Bronchial epithelial cell (primary cell): ENCODE results near the gene GSTO2. TPM values are rescaled to one million over a fixed set of nuclear protein-coding genes. Genes with fewer than 3 reads are reported as not detected.
A peak's percentile ranks its signal among the peaks of the same experiment; 100 is the strongest.

Experiments used
- DNase-seq: peaks from one replicate; pipeline ENCODE4 v3.0.0-alpha.2; 2010; ENCODE audit warnings: low read depth
- FAIRE-seq: peaks from 2 replicates; lab custom pipeline; 2011; peaks lifted over from hg19 to GRCh38; lab: Jason Lieb, UNC
- H3K27me3 ChIP-seq: 2 replicates; pipeline ENCODE4 v1.5.1; 2011; ENCODE audit warnings: low read length; ENCODE audit not compliant: control insufficient read depth, insufficient read depth
- H3K36me3 ChIP-seq: 2 replicates; pipeline ENCODE4 v1.5.1; 2011; ENCODE audit warnings: low read length; ENCODE audit not compliant: control insufficient read depth, insufficient read depth
- H3K4me3 ChIP-seq: 2 replicates; pipeline ENCODE4 v1.5.1; 2011; ENCODE audit warnings: mild to moderate bottlenecking, low read depth, low read length, control low read depth
- total RNA-seq: library from RNA; depleted of rRNA; stranded (reverse); fragments of >200 nt; gene quantifications from 2 replicates; pipeline ENCODE4 v1.2.1, GENCODE V29; 2014
- TF ChIP-seq, protein P1 (sequence below): IDR thresholded peaks from 2 replicates; pipeline ENCODE4 v1.5.1; 2011; ENCODE audit warnings: mild to moderate bottlenecking, moderate library complexity, low read length, control low read depth, inconsistent platforms; ENCODE audit not compliant: insufficient read depth, severe bottlenecking

Gene GSTO2
- total RNA-seq, 1 donor from 2014 or later: 24.7 TPM

DNA sequence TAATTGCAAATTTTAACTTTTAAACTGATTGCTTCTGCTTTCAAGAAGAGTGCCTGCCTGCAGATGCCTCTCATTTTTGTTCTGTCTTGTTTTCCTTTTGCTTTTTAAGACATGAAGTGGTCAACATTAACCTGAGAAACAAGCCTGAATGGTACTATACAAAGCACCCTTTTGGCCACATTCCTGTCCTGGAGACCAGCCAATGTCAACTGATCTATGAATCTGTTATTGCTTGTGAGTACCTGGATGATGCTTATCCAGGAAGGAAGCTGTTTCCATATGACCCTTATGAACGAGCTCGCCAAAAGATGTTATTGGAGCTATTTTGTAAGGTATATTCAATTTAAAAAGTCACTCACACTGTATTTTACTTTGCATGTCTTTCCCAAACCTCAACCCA lies 8.8 kb downstream of the GSTO2 start:
- FAIRE-seq (no peak), DNase-seq (peak; percentile 34)
- H3K4me3 ChIP-seq: no peak overlapping the region
- H3K27me3 ChIP-seq: no peaks in the 10 kb centered on the region
- H3K36me3 ChIP-seq: no peaks in the 10 kb centered on the region
- TF ChIP-seq, protein P1, sequence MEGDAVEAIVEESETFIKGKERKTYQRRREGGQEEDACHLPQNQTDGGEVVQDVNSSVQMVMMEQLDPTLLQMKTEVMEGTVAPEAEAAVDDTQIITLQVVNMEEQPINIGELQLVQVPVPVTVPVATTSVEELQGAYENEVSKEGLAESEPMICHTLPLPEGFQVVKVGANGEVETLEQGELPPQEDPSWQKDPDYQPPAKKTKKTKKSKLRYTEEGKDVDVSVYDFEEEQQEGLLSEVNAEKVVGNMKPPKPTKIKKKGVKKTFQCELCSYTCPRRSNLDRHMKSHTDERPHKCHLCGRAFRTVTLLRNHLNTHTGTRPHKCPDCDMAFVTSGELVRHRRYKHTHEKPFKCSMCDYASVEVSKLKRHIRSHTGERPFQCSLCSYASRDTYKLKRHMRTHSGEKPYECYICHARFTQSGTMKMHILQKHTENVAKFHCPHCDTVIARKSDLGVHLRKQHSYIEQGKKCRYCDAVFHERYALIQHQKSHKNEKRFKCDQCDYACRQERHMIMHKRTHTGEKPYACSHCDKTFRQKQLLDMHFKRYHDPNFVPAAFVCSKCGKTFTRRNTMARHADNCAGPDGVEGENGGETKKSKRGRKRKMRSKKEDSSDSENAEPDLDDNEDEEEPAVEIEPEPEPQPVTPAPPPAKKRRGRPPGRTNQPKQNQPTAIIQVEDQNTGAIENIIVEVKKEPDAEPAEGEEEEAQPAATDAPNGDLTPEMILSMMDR: no peak

DNA sequence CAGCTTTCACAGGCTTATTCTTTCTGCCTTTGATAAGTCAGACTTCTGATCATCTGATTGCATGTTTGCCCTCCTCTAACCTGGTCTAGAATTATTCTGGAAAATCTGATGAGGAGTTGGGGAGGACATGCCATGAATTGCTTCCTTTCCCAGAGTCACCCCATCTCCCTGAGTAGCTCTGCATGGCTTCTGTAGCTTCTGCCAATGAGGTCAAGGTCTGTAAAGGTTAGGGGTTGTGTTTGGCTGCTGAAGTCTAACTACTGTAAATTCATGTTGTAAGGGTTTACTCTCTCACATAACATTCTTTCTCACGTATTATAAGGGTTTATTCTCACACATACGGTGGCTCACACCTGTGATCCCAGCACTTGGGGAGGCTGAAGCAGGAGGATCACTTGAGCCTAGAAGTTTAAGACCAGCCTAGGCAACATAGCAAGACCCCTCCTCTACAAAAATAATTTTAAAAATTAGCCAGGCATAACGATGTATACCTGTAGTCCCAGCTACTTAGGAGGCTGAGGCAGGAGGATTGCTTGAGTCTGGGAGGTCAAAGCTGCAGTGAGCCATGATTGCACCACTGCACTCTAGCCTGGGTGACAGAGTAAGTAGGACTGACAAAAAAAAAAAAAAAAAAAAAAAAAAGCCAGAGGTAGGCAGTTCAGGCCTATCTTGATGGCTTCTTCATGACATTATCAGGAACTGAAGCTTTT lies 10.7 kb downstream of the GSTO2 start:
- Histone ChIP-seq H3K27me3 (no peaks in the 10 kb centered on the region), H3K36me3 (no peaks in the 10 kb centered on the region), H3K4me3 (no peak overlapping the region)
- DNase-seq (no peak), FAIRE-seq (no peak)
- TF ChIP-seq, protein P1: no peak

DNA sequence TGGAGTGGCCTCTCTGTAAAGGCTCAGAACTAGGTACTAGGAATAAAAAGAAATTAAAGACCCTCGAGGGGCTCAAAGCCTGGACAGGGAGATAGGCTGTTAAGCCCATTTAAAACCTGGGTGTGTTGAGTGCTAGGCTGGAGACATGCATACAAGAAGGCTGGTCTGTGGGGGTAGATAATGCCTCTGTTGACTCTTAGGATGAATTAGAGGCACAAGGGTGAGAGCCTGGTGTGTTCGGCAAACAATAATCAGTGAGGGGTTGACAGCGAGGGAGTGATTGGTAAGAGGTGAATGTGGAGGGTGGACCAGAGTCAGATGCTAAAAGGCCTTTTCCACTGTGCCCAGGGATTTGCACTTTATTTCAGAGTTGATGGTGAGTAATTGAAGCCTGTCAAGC lies 12.7 kb downstream of the GSTO2 start:
- TF ChIP-seq, protein P1: no peak
- no peak for FAIRE-seq
- H3K36me3 ChIP-seq: no peaks in the 10 kb centered on the region
- H3K27me3 ChIP-seq: no peaks in the 10 kb centered on the region
- no peak overlapping the region for H3K4me3 ChIP-seq
- DNase-seq: no peak

DNA sequence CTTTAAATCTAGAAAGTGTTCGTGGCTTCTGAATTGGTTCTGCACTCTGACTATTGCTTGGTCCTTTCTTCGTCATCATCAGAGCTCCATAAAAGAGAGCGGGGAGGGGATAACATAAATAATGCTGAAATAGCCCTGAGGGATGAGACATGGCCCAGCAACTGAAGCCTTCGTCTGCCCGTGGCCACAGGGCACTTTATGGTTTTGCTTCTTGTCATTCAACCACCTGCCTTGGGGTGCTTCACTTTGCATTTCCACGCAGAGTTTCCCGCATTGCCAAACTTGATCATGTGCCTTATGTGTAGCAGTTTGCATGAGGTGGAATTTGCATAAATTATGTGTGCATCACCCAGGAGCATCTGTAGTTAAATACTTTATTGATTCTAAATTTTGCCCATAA lies 15.9 kb downstream of the GSTO2 start:
- FAIRE-seq (no peak), DNase-seq (no peak)
- H3K36me3 ChIP-seq: no peaks in the 10 kb centered on the region
- no peak overlapping the region for H3K4me3 ChIP-seq
- H3K27me3 ChIP-seq: no peaks in the 10 kb centered on the region
- TF ChIP-seq, protein P1: no peak

DNA sequence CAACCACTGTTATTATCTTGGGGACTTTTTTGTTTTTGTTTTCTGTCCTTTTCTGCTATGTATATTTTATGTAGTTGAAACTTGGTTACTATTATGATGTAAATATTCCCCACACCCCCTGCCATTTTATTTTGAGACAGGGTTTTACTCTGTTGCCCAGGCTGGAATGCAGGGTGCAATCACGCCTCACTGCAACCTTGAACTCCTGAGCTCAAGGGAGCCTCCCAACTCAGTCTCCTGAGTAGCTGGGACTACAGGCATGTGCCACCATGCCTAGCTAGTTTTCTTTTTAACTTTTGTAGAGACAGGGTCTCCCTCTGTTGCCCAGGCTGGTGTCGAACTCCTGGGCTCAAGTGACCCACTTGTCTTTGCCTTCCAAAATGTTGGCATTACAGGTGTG lies 18.0 kb downstream of the GSTO2 start:
- FAIRE-seq: no peak
- Histone ChIP-seq H3K36me3 (no peaks in the 10 kb centered on the region), H3K4me3 (no peak overlapping the region), H3K27me3 (no peaks in the 10 kb centered on the region)
- DNase-seq: no peak
- TF ChIP-seq, protein P1: no peak

DNA sequence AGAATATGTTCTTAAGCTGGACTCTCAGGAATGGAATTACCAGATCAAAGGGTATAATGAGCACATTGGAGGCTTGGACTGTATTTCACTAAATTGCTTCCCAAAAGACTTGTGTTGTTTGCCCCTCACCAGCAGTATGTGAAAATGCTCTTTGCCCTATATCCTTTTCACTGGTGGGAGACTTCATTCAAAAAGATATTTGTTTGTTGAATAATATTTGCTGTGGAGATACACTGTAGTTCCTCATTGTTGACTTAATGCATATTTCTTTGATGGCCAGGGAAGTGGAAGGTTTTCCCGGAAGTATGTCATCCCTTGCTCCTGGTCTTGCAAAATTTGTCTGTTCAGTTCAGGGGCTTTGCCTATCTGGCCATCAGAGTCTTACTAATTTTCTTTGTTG lies 19.4 kb downstream of the GSTO2 start:
- Histone ChIP-seq H3K4me3 (no peak overlapping the region), H3K36me3 (no peaks in the 10 kb centered on the region), H3K27me3 (no peaks in the 10 kb centered on the region)
- DNase-seq (no peak), FAIRE-seq (no peak)
- TF ChIP-seq, protein P1: no peak
